ENCODE measurements around the gene RPL36AL.

GRCh38 chr14:49615776-49616175, 4.7 kb downstream of the RPL36AL start:
- TF ChIP-seq CTCF (optimal IDR thresholded peaks at IDR 0.05 in 1 of 3, IDR thresholded peaks at IDR 0.05 in 1 of 3, conservative IDR thresholded peaks at IDR 0.05 in 1 of 3; ENCODE audit: extremely low read depth in 1 of 3, insufficient read depth in 2 of 3, low read length in 3 of 3) = no peak
- no peak for TF ChIP-seq EZH2 (IDR thresholded peaks at IDR 0.05; ENCODE audit: low read length)

All from keratinocyte (primary cell).